HCT116 (cell line): ENCODE results near the gene LDB2. TPM values are rescaled to one million over a fixed set of nuclear protein-coding genes. Genes with fewer than 3 reads are reported as not detected.

Experiments
- ATAC-seq: fragments of 200-7000 bp; cut with Tn5 transposase; 2 replicates; pipeline ENCODE4 v1.9.1; 2020; ENCODE audit warnings: mild to moderate bottlenecking, moderate library complexity
- BruUV-seq: library from RNA; stranded (reverse); fragments of 400-500 nt; replicated peaks from 2 replicates; lab custom pipeline; 2021; lab: Mats Ljungman, UMichigan
- CTCF ChIA-PET: fragments of 300-600 bp; sonication (Branson Sonifier 250); formaldehyde crosslinking; loops from one replicate; lab custom pipeline; 2021; ENCODE audit warnings: antibody characterized with exemption; lab: Charles Lee
- POLR2A ChIA-PET: fragments of 300-600, 350-600 bp; sonication (Branson Sonifier 250); formaldehyde crosslinking; loops from one replicate; lab custom pipeline; 2021; ENCODE audit warnings: antibody characterized with exemption; lab: Charles Lee
- RAD21 ChIA-PET, 2 experiments: fragments of 300-600 bp; sonication (Branson Sonifier 250); formaldehyde crosslinking; loops; one replicate each; lab custom pipeline; 2023; ENCODE audit warnings: low total read pairs in 2 of 2; ENCODE audit not compliant: uncharacterized antibody in 2 of 2, unreplicated experiment in 2 of 2, low non-redundant PET in 1 of 2; lab: Charles Lee
- DNase-seq: peaks from one replicate; pipeline ENCODE4 v3.0.0-alpha.2; 2010; ENCODE audit warnings: low read depth, low spot score
- H2AFZ ChIP-seq: fragments of 200-600 bp; shearing (Covaris generic), sonication (generic); 2 replicates; pipeline ENCODE4 v1.6.1; 2017; ENCODE audit warnings: low read depth, mixed run types, mixed read lengths, antibody characterized with exemption, low read length; ENCODE audit not compliant: poor library complexity, severe bottlenecking
- H3K27ac ChIP-seq: 2 replicates; pipeline ENCODE4 v1.5.1; 2012; ENCODE audit warnings: low read depth, low read length
- H3K27me3 ChIP-seq: fragments of 200-600 bp; sonication (generic); 2 replicates; pipeline ENCODE4 v1.6.1; 2016; ENCODE audit warnings: mixed run types, low read length, mixed read lengths; ENCODE audit not compliant: insufficient read depth
- H3K36me3 ChIP-seq, 2 experiments: fragments of 200-500 bp in 1 of 2; fragments of 200-600 bp in 1 of 2; sonication (Bioruptor generic) in 1 of 2; sonication (generic) in 1 of 2; 2 replicates each; pipeline versions ENCODE4 v1.5.1 to v1.6.1; 2014 to 2016; ENCODE audit warnings: low read length in 2 of 2, inconsistent platforms in 1 of 2, mixed read lengths in 1 of 2, mixed run types in 1 of 2; ENCODE audit not compliant: insufficient read depth in 2 of 2, control insufficient read depth in 1 of 2
- H3K4me1 ChIP-seq, 2 experiments: fragments of 200-600 bp in 1 of 2; sonication (generic) in 1 of 2; 2 replicates each; pipeline versions ENCODE4 v1.5.1 to v1.6.1; 2012 to 2017; ENCODE audit warnings: low read length in 2 of 2, inconsistent platforms in 1 of 2, mild to moderate bottlenecking in 1 of 2, mixed read lengths in 1 of 2, mixed run types in 1 of 2, moderate library complexity in 1 of 2; ENCODE audit not compliant: insufficient read depth in 2 of 2, control insufficient read depth in 1 of 2
- H3K4me2 ChIP-seq: fragments of 200-600 bp; sonication (generic); 2 replicates; pipeline ENCODE4 v1.6.1; 2017; ENCODE audit warnings: mixed run types, low read length, mixed read lengths
- H3K4me3 ChIP-seq, 2 experiments: fragments of 200-600 bp in 1 of 2; sonication (generic) in 1 of 2; replicated peaks in 1 of 2; 2 replicates each; pipeline ENCODE4 v1.5.1; 2011 to 2016; ENCODE audit warnings: low read length in 2 of 2, control low read depth in 1 of 2, low read depth in 1 of 2, mild to moderate bottlenecking in 1 of 2, mixed read lengths in 1 of 2, mixed run types in 1 of 2
- H3K79me2 ChIP-seq: fragments of 200-600 bp; sonication (generic); 2 replicates; pipeline ENCODE4 v1.6.1; 2017; ENCODE audit warnings: mild to moderate bottlenecking, mixed run types, low read length, moderate library complexity, mixed read lengths; ENCODE audit not compliant: insufficient read depth
- H3K9ac ChIP-seq: fragments of 200-600 bp; sonication (generic); 2 replicates; pipeline ENCODE4 v1.6.1; 2016; ENCODE audit warnings: low read length, mixed read lengths
- H3K9me2 ChIP-seq: fragments of 200-600 bp; sonication (generic), shearing (Covaris generic); 2 replicates; pipeline ENCODE4 v1.6.1; 2017; ENCODE audit warnings: mixed run types, mild to moderate bottlenecking, moderate library complexity; ENCODE audit not compliant: insufficient read depth
- H3K9me3 ChIP-seq, 2 experiments: fragments of 200-500 bp in 1 of 2; fragments of 200-600 bp in 1 of 2; sonication (Bioruptor generic) in 1 of 2; sonication (generic) in 1 of 2; 2 replicates each; pipeline ENCODE4 v1.6.1; 2014 to 2017; ENCODE audit warnings: low read length in 2 of 2, mixed read lengths in 2 of 2, inconsistent platforms in 1 of 2, low read depth in 1 of 2, mild to moderate bottlenecking in 1 of 2, mixed run types in 1 of 2, moderate library complexity in 1 of 2; ENCODE audit not compliant: control insufficient read depth in 1 of 2, insufficient read depth in 1 of 2
- H4K20me1 ChIP-seq: fragments of 200-600 bp; sonication (generic), shearing (Covaris generic); 2 replicates; pipeline ENCODE4 v1.6.1; 2017; ENCODE audit warnings: mixed run types, mild to moderate bottlenecking, moderate library complexity; ENCODE audit not compliant: insufficient read depth
- EGR1 ChIP-seq: IDR thresholded peaks from 2 replicates; pipeline ENCODE4 v1.6.1; 2012; ENCODE audit warnings: low read depth
- JUND ChIP-seq: IDR thresholded peaks from 2 replicates; pipeline ENCODE4 v1.6.1; 2012
- SIN3A ChIP-seq: IDR thresholded peaks from 2 replicates; pipeline ENCODE4 v1.6.1; 2012; ENCODE audit warnings: low read depth
- YY1 ChIP-seq: IDR thresholded peaks from 2 replicates; pipeline ENCODE4 v1.6.1; 2011; ENCODE audit warnings: low read length, low read depth, moderate library complexity, mild to moderate bottlenecking; ENCODE audit not compliant: insufficient replicate concordance; ENCODE audit errors: extremely low read depth
- ZNF274 ChIP-seq: fragments of 200-500 bp; sonication (Bioruptor generic); IDR thresholded peaks from 2 replicates; pipeline ENCODE4 v1.6.1; 2014; ENCODE audit warnings: mild to moderate bottlenecking, low read depth, low read length, inconsistent platforms
- intact Hi-C: fragments of 100-400 bp; cut with micrococcal nuclease; formaldehyde crosslinking; loops from 2 replicates; pipeline ENCODE4 v1.10.0; 2022
- total RNA-seq: library from RNA; stranded (reverse); gene quantifications from one replicate; pipeline ENCODE4 v1.2.1, GENCODE V29; 2021; ENCODE audit not compliant: unreplicated experiment
- TF ChIP-seq, protein P1 (sequence below): IDR thresholded peaks from 2 replicates; pipeline ENCODE4 v1.6.1; 2011; ENCODE audit warnings: mild to moderate bottlenecking, low read length, moderate library complexity; ENCODE audit not compliant: insufficient replicate concordance; ENCODE audit errors: extremely low read depth
- TF ChIP-seq, protein P2 (sequence below): IDR thresholded peaks from 2 replicates; pipeline ENCODE4 v1.6.1; 2012; ENCODE audit warnings: low read depth

Gene LDB2
- total RNA-seq, 1 experiment from 2014 or later: 0.12 TPM

DNA sequence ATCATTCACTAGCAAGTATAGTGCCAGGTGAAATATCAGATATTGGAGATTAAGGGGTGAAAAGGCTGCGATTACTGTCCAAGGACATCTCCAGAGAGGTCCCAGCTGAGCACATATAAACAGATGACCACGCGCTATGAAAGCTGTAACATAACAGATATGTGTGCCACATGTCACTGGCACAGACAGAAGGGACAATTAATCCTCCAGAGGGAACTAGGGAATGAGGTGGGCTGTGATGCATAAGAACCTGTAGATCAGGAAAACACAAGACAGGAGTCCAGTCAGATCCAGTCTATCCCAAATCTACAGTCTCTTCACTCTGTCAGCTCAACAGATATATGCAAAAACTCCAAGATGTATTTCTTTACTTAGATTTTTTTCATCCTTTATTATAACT lies 157.2 kb downstream of the LDB2 start:
- no peaks in the 10 kb centered on the region for H3K9me2 ChIP-seq
- no peaks in the 10 kb centered on the region; the same call in 1 of the 2 replicates for H4K20me1 ChIP-seq
- no peak overlapping the region for H3K27ac ChIP-seq
- H3K9ac ChIP-seq: no peak overlapping the region
- ATAC-seq (no peak), DNase-seq (no peak)
- H3K4me2 ChIP-seq: no peak overlapping the region
- no TSS peak for BruUV-seq
- ChIA-PET POLR2A (no interaction called here), RAD21 (no interaction called here), CTCF (no interaction called here)
- TF ChIP-seq, protein P1, sequence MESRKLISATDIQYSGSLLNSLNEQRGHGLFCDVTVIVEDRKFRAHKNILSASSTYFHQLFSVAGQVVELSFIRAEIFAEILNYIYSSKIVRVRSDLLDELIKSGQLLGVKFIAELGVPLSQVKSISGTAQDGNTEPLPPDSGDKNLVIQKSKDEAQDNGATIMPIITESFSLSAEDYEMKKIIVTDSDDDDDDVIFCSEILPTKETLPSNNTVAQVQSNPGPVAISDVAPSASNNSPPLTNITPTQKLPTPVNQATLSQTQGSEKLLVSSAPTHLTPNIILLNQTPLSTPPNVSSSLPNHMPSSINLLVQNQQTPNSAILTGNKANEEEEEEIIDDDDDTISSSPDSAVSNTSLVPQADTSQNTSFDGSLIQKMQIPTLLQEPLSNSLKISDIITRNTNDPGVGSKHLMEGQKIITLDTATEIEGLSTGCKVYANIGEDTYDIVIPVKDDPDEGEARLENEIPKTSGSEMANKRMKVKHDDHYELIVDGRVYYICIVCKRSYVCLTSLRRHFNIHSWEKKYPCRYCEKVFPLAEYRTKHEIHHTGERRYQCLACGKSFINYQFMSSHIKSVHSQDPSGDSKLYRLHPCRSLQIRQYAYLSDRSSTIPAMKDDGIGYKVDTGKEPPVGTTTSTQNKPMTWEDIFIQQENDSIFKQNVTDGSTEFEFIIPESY: no peak
- no peak for TF ChIP-seq ZNF274
- TF ChIP-seq JUND: no peak
- no peak for TF ChIP-seq SIN3A
- TF ChIP-seq, protein P2, sequence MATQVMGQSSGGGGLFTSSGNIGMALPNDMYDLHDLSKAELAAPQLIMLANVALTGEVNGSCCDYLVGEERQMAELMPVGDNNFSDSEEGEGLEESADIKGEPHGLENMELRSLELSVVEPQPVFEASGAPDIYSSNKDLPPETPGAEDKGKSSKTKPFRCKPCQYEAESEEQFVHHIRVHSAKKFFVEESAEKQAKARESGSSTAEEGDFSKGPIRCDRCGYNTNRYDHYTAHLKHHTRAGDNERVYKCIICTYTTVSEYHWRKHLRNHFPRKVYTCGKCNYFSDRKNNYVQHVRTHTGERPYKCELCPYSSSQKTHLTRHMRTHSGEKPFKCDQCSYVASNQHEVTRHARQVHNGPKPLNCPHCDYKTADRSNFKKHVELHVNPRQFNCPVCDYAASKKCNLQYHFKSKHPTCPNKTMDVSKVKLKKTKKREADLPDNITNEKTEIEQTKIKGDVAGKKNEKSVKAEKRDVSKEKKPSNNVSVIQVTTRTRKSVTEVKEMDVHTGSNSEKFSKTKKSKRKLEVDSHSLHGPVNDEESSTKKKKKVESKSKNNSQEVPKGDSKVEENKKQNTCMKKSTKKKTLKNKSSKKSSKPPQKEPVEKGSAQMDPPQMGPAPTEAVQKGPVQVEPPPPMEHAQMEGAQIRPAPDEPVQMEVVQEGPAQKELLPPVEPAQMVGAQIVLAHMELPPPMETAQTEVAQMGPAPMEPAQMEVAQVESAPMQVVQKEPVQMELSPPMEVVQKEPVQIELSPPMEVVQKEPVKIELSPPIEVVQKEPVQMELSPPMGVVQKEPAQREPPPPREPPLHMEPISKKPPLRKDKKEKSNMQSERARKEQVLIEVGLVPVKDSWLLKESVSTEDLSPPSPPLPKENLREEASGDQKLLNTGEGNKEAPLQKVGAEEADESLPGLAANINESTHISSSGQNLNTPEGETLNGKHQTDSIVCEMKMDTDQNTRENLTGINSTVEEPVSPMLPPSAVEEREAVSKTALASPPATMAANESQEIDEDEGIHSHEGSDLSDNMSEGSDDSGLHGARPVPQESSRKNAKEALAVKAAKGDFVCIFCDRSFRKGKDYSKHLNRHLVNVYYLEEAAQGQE: no peak
- no peak for TF ChIP-seq EGR1
- no peak for TF ChIP-seq YY1
- no peaks in the 10 kb centered on the region for H3K27me3 ChIP-seq
- H3K4me3 ChIP-seq: no peak overlapping the region
- no peaks in the 10 kb centered on the region for H3K79me2 ChIP-seq
- no peaks in the 10 kb centered on the region for H3K4me1 ChIP-seq
- H3K9me3 ChIP-seq: no peaks in the 10 kb centered on the region; a peak in 1 of 4 replicates
- intact Hi-C loops: no loop called here
- H2AFZ ChIP-seq: no peak overlapping the region
- H3K36me3 ChIP-seq: no peaks in the 10 kb centered on the region
